Body of pancreas (tissue), 4 donors: ENCODE data around the gene KDF1. TPM values are rescaled to one million over a fixed set of nuclear protein-coding genes. Genes with fewer than 3 reads are reported as not detected.
A peak's percentile ranks its signal among the peaks of the same experiment; 100 is the strongest.

Experiments used
- ATAC-seq: fragments of 150-250 bp; one replicate; pipeline ENCODE4 v1.9.1; 2016
- DNase-seq, 4 donors: peaks; one replicate each; pipeline ENCODE4 v3.0.0-alpha.2; 2019
- H3K27ac ChIP-seq, 4 donors: fragments of 200-600 bp; sonication (generic); 1 replicate in 3 of 4; 2 replicates in 1 of 4; pipeline versions ENCODE4 v1.5.1 to v1.6.1; 2016 to 2019; ENCODE audit warnings: mild to moderate bottlenecking in 1 of 4, mixed read lengths in 1 of 4, moderate library complexity in 1 of 4
- H3K27me3 ChIP-seq, 2 donors: fragments of 200-600 bp; sonication (generic); one replicate each; pipeline ENCODE4 v1.6.0; 2016; ENCODE audit warnings: mild to moderate bottlenecking in 1 of 2
- H3K36me3 ChIP-seq, 2 donors: fragments of 200-600 bp; sonication (generic); replicated peaks in 1 of 2; 2 replicates each; pipeline ENCODE4 v1.5.1; 2016; ENCODE audit warnings: low read depth in 2 of 2; ENCODE audit not compliant: insufficient read depth in 1 of 2
- H3K4me1 ChIP-seq: fragments of 200-600 bp; sonication (generic); one replicate; pipeline ENCODE4 v1.6.0; 2016
- H3K4me3 ChIP-seq, 2 donors: fragments of 200-600 bp; sonication (generic); 1 replicate in 1 of 2; 2 replicates in 1 of 2; pipeline ENCODE4 v1.5.1; 2016 to 2019
- H3K9me3 ChIP-seq, 3 donors: fragments of 200-600 bp; sonication (generic); 1 replicate in 2 of 3; 2 replicates in 1 of 3; pipeline ENCODE4 v1.5.1; 2016
- CTCF ChIP-seq, 7 experiments: fragments of 450-650 bp in 4 of 7; fragments of 200-600 bp in 3 of 7; sonication (generic) in 3 of 7; IDR thresholded peaks; one replicate each; pipeline ENCODE4 v1.5.1; 2016 to 2019; ENCODE audit warnings: antibody characterized with exemption in 7 of 7
- POLR2A ChIP-seq, 3 donors: fragments of 450-650 bp; IDR thresholded peaks; one replicate each; pipeline ENCODE4 v1.6.1; 2016; ENCODE audit warnings: antibody characterized with exemption in 3 of 3, mild to moderate bottlenecking in 2 of 3
- WGBS, 2 donors: methylation state at CpG; one replicate each; pipeline ENCODE4 v1.1.5; 2017; 5-methylcytosine and 5-hydroxymethylcytosine counted together
- intact Hi-C: fragments of 100-400 bp; cut with DNase I; formaldehyde crosslinking; loops from one replicate; pipeline ENCODE4 v1.15.1; 2023
- total RNA-seq, 2 donors: library from RNA; depleted of rRNA; stranded (reverse); fragments of >200 nt; gene quantifications; one replicate each; pipeline ENCODE4 v1.1.0, GENCODE V29; 2016

The KDF1 gene
- total RNA-seq, 2 donors from 2014 or later: 13.8 to 18.7 TPM

GRCh38 chr1:26900001-26900814, 60.1 kb downstream of the KDF1 start, which contains the start of gene GPATCH3:
GPATCH3 (minus strand) TSS chr1:26900467; CDS start chr1:26900442, 25 bp downstream.
- 0 to 1% methylated on average over 15 to 50 of the region's 50 CpGs for WGBS, 2 donors
- DNase-seq (peak; percentile 94 to 95 (median 95)), ATAC-seq (peak; percentile 94)
- H3K36me3 ChIP-seq: peaks cover 0 to 2% of the 10 kb centered on the region in 2 donors
- H3K27ac ChIP-seq: peak within 1 kb of the TSS; percentile 70 to 86 (median 80)
- H3K4me1 ChIP-seq: peaks cover 25% of the 10 kb centered on the region
- peak within 1 kb of the TSS; percentile 78 to 98 for H3K4me3 ChIP-seq
- no peaks in the 10 kb centered on the region for H3K9me3 ChIP-seq
- TF ChIP-seq POLR2A (IDR thresholded peaks at IDR 0.05) (peak; percentile 34 to 86 (median 75)), CTCF (IDR thresholded peaks at IDR 0.05) (no peak)
- intact Hi-C loops: no loop called here
- H3K27me3 ChIP-seq: no peaks in the 10 kb centered on the region

Other genes with a start within 250 kb of the KDF1 start
- gene PIGV, start 172.5 kb downstream of the KDF1 start, total RNA-seq: 10 to 100 TPM; 10.9 to 14.2 TPM
- gene ZDHHC18, start 133.8 kb downstream of the KDF1 start, total RNA-seq: 1 to 10 TPM; 4.6 to 5.7 TPM
- 1 to 10 TPM in 1 of 2 donors, under 1 TPM in 1; 0.66 to 1.6 TPM for gene SFN, start 97.3 kb downstream of the KDF1 start, total RNA-seq
- gene GPN2, start 70.2 kb downstream of the KDF1 start, total RNA-seq: 10 to 100 TPM in 1 of 2 donors, 1 to 10 TPM in 1; 8.8 to 21.4 TPM
- 10 to 100 TPM in 1 of 2 donors, 1 to 10 TPM in 1; 4.9 to 19.4 TPM for gene GPATCH3, start 60.0 kb downstream of the KDF1 start, total RNA-seq
- gene NR0B2, start 46.5 kb downstream of the KDF1 start, total RNA-seq: 10 to 100 TPM; 19.8 to 34.8 TPM
- gene NUDC, start 38.7 kb downstream of the KDF1 start, total RNA-seq: 10 to 100 TPM; 31.3 to 33.2 TPM
- 10 to 100 TPM; 17.1 to 32.6 TPM for gene TRNP1, start 33.2 kb upstream of the KDF1 start, total RNA-seq
- 1 to 10 TPM; 2.6 to 3.9 TPM for gene TENT5B, start 52.4 kb upstream of the KDF1 start, total RNA-seq
- 1 to 10 TPM; 6.9 to 7.8 TPM for gene SLC9A1, start 194.7 kb upstream of the KDF1 start, total RNA-seq